MM.1S (cell line): Measurements from ENCODE around the gene RREB1.

Experiments
- DNase-seq: peaks from one replicate; pipeline ENCODE4 v3.0.0-alpha.2; 2015
- H2AFZ ChIP-seq: fragments of 300-600 bp; sonication (generic); 2 replicates; pipeline ENCODE4 v1.6.0; 2016; ENCODE audit warnings: antibody characterized with exemption, low read length
- H3F3A ChIP-seq: fragments of 300-600 bp; sonication (generic); 2 replicates; pipeline ENCODE4 v1.6.1; 2016; ENCODE audit warnings: mild to moderate bottlenecking, antibody characterized with exemption, low read length, moderate library complexity, mixed read lengths; ENCODE audit not compliant: insufficient read depth
- H3K27ac ChIP-seq: fragments of 300-600 bp; sonication (generic); 2 replicates; pipeline ENCODE4 v1.5.1; 2016; ENCODE audit warnings: mild to moderate bottlenecking, low read length
- H3K27me3 ChIP-seq: fragments of 300-600 bp; sonication (generic); replicated peaks from 2 replicates; pipeline ENCODE4 v1.6.0; 2016; ENCODE audit warnings: low read length; ENCODE audit not compliant: insufficient read depth
- H3K36me3 ChIP-seq: fragments of 300-600 bp; sonication (generic); replicated peaks from 2 replicates; pipeline ENCODE4 v1.6.1; 2016; ENCODE audit warnings: mild to moderate bottlenecking, low read length, mixed read lengths; ENCODE audit not compliant: insufficient read depth
- H3K4me1 ChIP-seq: fragments of 300-600 bp; sonication (generic); 2 replicates; pipeline ENCODE4 v1.6.1; 2016; ENCODE audit warnings: low read length, mixed read lengths
- H3K4me2 ChIP-seq: fragments of 300-600 bp; sonication (generic); 2 replicates; pipeline ENCODE4 v1.6.0; 2016; ENCODE audit warnings: low read depth, low read length
- H3K4me3 ChIP-seq: fragments of 300-600 bp; sonication (generic); 2 replicates; pipeline ENCODE4 v1.5.1; 2016; ENCODE audit warnings: low read length, mixed read lengths
- H3K79me2 ChIP-seq: fragments of 300-600 bp; sonication (generic); 2 replicates; pipeline ENCODE4 v1.6.1; 2016; ENCODE audit warnings: mixed run types, low read length, mixed read lengths
- H3K9ac ChIP-seq: fragments of 300-600 bp; sonication (generic); 2 replicates; pipeline ENCODE4 v1.6.1; 2016; ENCODE audit warnings: low read length, mixed read lengths
- H3K9me2 ChIP-seq: fragments of 300-600 bp; sonication (generic); replicated peaks from 2 replicates; pipeline ENCODE4 v1.6.1; 2016; ENCODE audit warnings: mild to moderate bottlenecking, low read length, mixed read lengths; ENCODE audit not compliant: insufficient read depth
- H3K9me3 ChIP-seq: fragments of 300-600 bp; sonication (generic); replicated peaks from 2 replicates; pipeline ENCODE4 v1.6.1; 2016; ENCODE audit warnings: mild to moderate bottlenecking, low read length, mixed read lengths; ENCODE audit not compliant: insufficient read depth
- H4K20me1 ChIP-seq: fragments of 300-600 bp; sonication (generic); 2 replicates; pipeline ENCODE4 v1.6.1; 2016; ENCODE audit warnings: mild to moderate bottlenecking, low read length, moderate library complexity, mixed read lengths; ENCODE audit not compliant: insufficient read depth
- EZH2 ChIP-seq: fragments of 300-600 bp; sonication (generic); optimal IDR thresholded peaks from 2 replicates; pipeline ENCODE3; 2017; ENCODE audit warnings: low read depth, mild to moderate bottlenecking, antibody characterized with exemption, low read length, mixed read lengths
- EZH2phosphoT487 ChIP-seq: fragments of 300-600 bp; sonication (generic); IDR thresholded peaks from 2 replicates; pipeline ENCODE4 v1.6.1; 2018; ENCODE audit warnings: antibody characterized with exemption, low read length
- TF ChIP-seq, protein P1 (sequence below): fragments of 300-600 bp; sonication (generic); IDR thresholded peaks from 2 replicates; pipeline ENCODE4 v1.5.1; 2016; ENCODE audit warnings: antibody characterized with exemption, low read length, mixed read lengths

RREB1 gene

GRCh38 chr6:7135755-7136154 lies 28.0 kb downstream of the RREB1 start:
- Histone ChIP-seq H3K9me2 (no peaks in the 10 kb centered on the region), H3K36me3 (no peaks in the 10 kb centered on the region), H3K9me3 (no peaks in the 10 kb centered on the region), H3K27ac (peak overlapping the region; percentile 97), H3K4me3 (peak overlapping the region; percentile 35; the same call in 1 of the 2 replicates), H3K4me1 (peaks cover 53% of the 10 kb centered on the region), H3K9ac (peak overlapping the region; percentile 78; the same call in 1 of the 2 replicates), H2AFZ (no peak overlapping the region), H3F3A (peaks cover 59% of the 10 kb centered on the region), H3K4me2 (peak overlapping the region; percentile 89), H3K79me2 (peaks cover 69% of the 10 kb centered on the region), H3K27me3 (no peaks in the 10 kb centered on the region), H4K20me1 (no peaks in the 10 kb centered on the region)
- TF ChIP-seq EZH2 (no peak), EZH2phosphoT487 (no peak)
- TF ChIP-seq, protein P1, sequence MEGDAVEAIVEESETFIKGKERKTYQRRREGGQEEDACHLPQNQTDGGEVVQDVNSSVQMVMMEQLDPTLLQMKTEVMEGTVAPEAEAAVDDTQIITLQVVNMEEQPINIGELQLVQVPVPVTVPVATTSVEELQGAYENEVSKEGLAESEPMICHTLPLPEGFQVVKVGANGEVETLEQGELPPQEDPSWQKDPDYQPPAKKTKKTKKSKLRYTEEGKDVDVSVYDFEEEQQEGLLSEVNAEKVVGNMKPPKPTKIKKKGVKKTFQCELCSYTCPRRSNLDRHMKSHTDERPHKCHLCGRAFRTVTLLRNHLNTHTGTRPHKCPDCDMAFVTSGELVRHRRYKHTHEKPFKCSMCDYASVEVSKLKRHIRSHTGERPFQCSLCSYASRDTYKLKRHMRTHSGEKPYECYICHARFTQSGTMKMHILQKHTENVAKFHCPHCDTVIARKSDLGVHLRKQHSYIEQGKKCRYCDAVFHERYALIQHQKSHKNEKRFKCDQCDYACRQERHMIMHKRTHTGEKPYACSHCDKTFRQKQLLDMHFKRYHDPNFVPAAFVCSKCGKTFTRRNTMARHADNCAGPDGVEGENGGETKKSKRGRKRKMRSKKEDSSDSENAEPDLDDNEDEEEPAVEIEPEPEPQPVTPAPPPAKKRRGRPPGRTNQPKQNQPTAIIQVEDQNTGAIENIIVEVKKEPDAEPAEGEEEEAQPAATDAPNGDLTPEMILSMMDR: no peak
- no peak for DNase-seq

DNA sequence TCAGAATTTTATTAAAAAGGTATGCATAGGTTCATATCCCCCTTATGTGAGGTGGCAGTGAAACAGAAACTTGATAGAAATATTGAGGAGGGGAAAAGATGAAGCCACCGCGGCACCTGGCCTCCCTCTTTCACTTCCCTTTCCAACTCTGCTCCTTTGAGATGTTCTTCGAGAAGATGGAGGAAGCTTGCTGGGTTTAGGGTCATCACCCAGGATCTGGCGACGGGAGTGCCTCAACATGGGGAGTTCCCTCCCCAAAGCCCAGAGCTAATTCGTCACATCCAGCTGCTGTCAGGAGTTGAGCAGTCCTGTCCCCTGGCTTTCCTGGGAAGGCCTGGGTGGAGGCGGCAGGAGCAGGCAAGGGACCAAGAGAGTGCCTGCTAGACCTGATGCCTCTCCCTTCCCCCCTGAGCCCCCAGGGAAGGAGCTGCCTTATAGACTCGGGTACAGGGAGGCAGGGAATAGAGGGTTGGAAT lies 29.1 kb downstream of the RREB1 start:
- peaks cover 57% of the 10 kb centered on the region for H3K4me1 ChIP-seq
- peaks cover 69% of the 10 kb centered on the region for H3K79me2 ChIP-seq
- H3K4me3 ChIP-seq: peak overlapping the region; percentile 35
- peak overlapping the region; percentile 89 for H3K4me2 ChIP-seq
- no peaks in the 10 kb centered on the region for H3K36me3 ChIP-seq
- peak overlapping the region; percentile 97 for H3K27ac ChIP-seq
- peak overlapping the region; percentile 78 for H3K9ac ChIP-seq
- no peaks in the 10 kb centered on the region for H3K9me2 ChIP-seq
- no peaks in the 10 kb centered on the region for H4K20me1 ChIP-seq
- H2AFZ ChIP-seq: no peak overlapping the region
- no peak for TF ChIP-seq EZH2phosphoT487
- no peak for TF ChIP-seq EZH2
- TF ChIP-seq, protein P1: no peak
- DNase-seq: peak; percentile 57
- peaks cover 59% of the 10 kb centered on the region for H3F3A ChIP-seq
- no peaks in the 10 kb centered on the region for H3K9me3 ChIP-seq
- no peaks in the 10 kb centered on the region for H3K27me3 ChIP-seq

DNA sequence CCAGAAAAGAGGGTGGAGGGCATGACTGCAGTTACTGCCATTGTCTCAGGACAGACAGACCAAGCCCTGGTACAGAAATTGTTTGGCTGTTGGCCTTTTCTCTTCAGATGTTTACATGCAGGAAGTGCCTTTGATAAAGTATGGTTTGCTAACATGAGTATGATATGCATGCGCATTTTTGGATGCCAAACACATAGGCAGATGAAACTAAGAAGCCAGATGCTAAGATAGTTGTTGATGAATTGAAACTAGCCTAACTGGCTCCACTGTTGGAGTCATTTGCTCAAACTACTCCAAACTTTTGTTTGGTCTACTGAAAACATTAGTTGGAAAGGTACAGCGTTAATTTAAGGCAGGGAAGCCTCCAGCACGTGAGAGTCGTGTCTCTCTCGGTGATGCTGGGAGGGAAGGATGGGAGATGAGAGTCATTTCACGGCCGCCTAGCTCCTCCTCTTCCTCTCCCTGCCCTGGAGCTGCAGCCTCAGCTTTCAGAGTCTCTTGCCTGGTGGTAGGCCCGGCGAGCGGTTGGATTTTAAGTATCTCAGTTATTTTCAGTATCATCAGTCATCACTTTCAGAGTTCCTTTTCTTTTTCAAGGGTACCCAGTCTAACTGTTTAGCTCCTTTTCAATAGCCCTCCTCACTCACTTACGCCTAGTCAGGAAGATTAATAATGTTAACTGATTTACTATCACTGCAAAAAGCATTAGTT lies 29.7 kb downstream of the RREB1 start:
- Histone ChIP-seq H4K20me1 (no peaks in the 10 kb centered on the region), H2AFZ (no peak overlapping the region), H3K27ac (peak overlapping the region; percentile 97), H3K4me2 (peak overlapping the region; percentile 89), H3K9ac (peak overlapping the region; percentile 78), H3K79me2 (peaks cover 70% of the 10 kb centered on the region), H3K36me3 (no peaks in the 10 kb centered on the region), H3K27me3 (no peaks in the 10 kb centered on the region), H3K4me3 (peak overlapping the region; percentile 35), H3F3A (peaks cover 62% of the 10 kb centered on the region), H3K9me3 (no peaks in the 10 kb centered on the region), H3K4me1 (peaks cover 60% of the 10 kb centered on the region), H3K9me2 (no peaks in the 10 kb centered on the region)
- peak; percentile 87 for DNase-seq
- no peak for TF ChIP-seq EZH2phosphoT487
- TF ChIP-seq EZH2: no peak
- TF ChIP-seq, protein P1: no peak
